Stimulated activated CD8-positive, alpha-beta memory T cell treated with anti-CD3 and anti-CD28 coated beads, Interleukin-12 subunit alpha, Interleukin-12 subunit beta, amount 100 ng/mL, for 4 hours (primary cell): ENCODE measurements around the gene ANKRD63.
A peak's percentile ranks its signal among the peaks of the same experiment; 100 is the strongest.

Experiments
- DNase-seq: peaks from one replicate; pipeline ENCODE4 v3.0.0-alpha.2; 2020; ENCODE audit warnings: low read depth

The ANKRD63 gene

GRCh38 chr15:40313531-40314398 lies 30.9 kb upstream of the ANKRD63 start:
- peak; percentile 30 for DNase-seq

GRCh38 chr15:40312370-40313158 lies 29.7 kb upstream of the ANKRD63 start:
- no peak for DNase-seq

GRCh38 chr15:40310993-40311392 lies 28.1 kb upstream of the ANKRD63 start:
- no peak for DNase-seq

GRCh38 chr15:40310001-40310959 lies 27.4 kb upstream of the ANKRD63 start:
- DNase-seq: peak; percentile 29

- DNase-seq: no peak
Measured at GRCh38 chr15:40309344-40309862, 26.5 kb upstream of the ANKRD63 start.

GRCh38 chr15:40307421-40308211 lies 24.8 kb upstream of the ANKRD63 start, which contains the start of gene PLCB2:
PLCB2 (minus strand) TSS chr15:40307935; CDS start chr15:40307672, 263 bp downstream.
- DNase-seq: peak; percentile 44

- DNase-seq: no peak
Measured at GRCh38 chr15:40306908-40307307, 24.0 kb upstream of the ANKRD63 start.

GRCh38 chr15:40306371-40306770 lies 23.5 kb upstream of the ANKRD63 start:
- no peak for DNase-seq

- DNase-seq: no peak
Measured at GRCh38 chr15:40305281-40305680, 22.4 kb upstream of the ANKRD63 start.

GRCh38 chr15:40303576-40303975 lies 20.7 kb upstream of the ANKRD63 start:
- DNase-seq: no peak

- no peak for DNase-seq
Measured at GRCh38 chr15:40302981-40303380, 20.1 kb upstream of the ANKRD63 start.

GRCh38 chr15:40302288-40302886 lies 19.5 kb upstream of the ANKRD63 start:
- no peak for DNase-seq

GRCh38 chr15:40301467-40302179 lies 18.8 kb upstream of the ANKRD63 start:
- DNase-seq: no peak

GRCh38 chr15:40300771-40301170 lies 17.9 kb upstream of the ANKRD63 start:
- DNase-seq: no peak

GRCh38 chr15:40300367-40300766 lies 17.5 kb upstream of the ANKRD63 start:
- DNase-seq: no peak

- no peak for DNase-seq
Measured at GRCh38 chr15:40298216-40298935, 15.5 kb upstream of the ANKRD63 start.

- no peak for DNase-seq
Measured at GRCh38 chr15:40297356-40297755, 14.5 kb upstream of the ANKRD63 start.

- DNase-seq: no peak
Measured at GRCh38 chr15:40296561-40297230, 13.8 kb upstream of the ANKRD63 start.
